HepG2 (cell line): ENCODE measurements around the gene ENTPD5. TPM values are rescaled to one million over a fixed set of nuclear protein-coding genes. Genes with fewer than 3 reads are reported as not detected.

ENCODE experiments used
- AFF4 ChIP-seq: sonication (generic); formaldehyde crosslinking; IDR thresholded peaks from 2 replicates; pipeline ENCODE4 v1.4.0; 2020; ENCODE audit warnings: missing genetic modification reagents
- ATF7 ChIP-seq, 2 experiments: fragments of 450-650 bp in 1 of 2; sonication (generic) in 1 of 2; formaldehyde crosslinking in 1 of 2; IDR thresholded peaks; 2 replicates each; pipeline versions ENCODE4 v1.4.0 to v1.6.1; 2016 to 2020; ENCODE audit warnings: antibody characterized with exemption in 1 of 2, mild to moderate bottlenecking in 1 of 2, missing genetic modification reagents in 1 of 2
- CCAR2 ChIP-seq: fragments of 200-400 bp; formaldehyde crosslinking; optimal IDR thresholded peaks from 2 replicates; pipeline ENCODE3; 2018; ENCODE audit warnings: low read depth, mild to moderate bottlenecking, low read length, moderate library complexity
- FOXJ3 ChIP-seq: sonication (generic); formaldehyde crosslinking; IDR thresholded peaks from 2 replicates; pipeline ENCODE4 v1.4.0; 2020; ENCODE audit warnings: missing genetic modification reagents, mild to moderate bottlenecking, borderline replicate concordance
- KLF16 ChIP-seq, 2 experiments: sonication (generic) in 1 of 2; formaldehyde crosslinking in 1 of 2; IDR thresholded peaks; 2 replicates each; pipeline versions ENCODE4 v1.6.1 to v1.8.0; 2016 to 2023; ENCODE audit warnings: missing genetic modification reagents in 2 of 2, missing compliant biosample characterization in 1 of 2
- MIER2 ChIP-seq: IDR thresholded peaks from 2 replicates; pipeline ENCODE4 v1.6.1; 2016; ENCODE audit warnings: missing biosample characterization, missing genetic modification reagents
- MLXIP ChIP-seq: sonication (generic); formaldehyde crosslinking; IDR thresholded peaks from 2 replicates; pipeline ENCODE4 v1.9.0; 2021; ENCODE audit warnings: missing genetic modification reagents, borderline replicate concordance
- MXD1 ChIP-seq: sonication (generic); formaldehyde crosslinking; IDR thresholded peaks from 2 replicates; pipeline ENCODE4 v1.4.0; 2020; ENCODE audit warnings: mild to moderate bottlenecking, missing genetic modification reagents
- SKIL ChIP-seq: sonication (generic); formaldehyde crosslinking; IDR thresholded peaks from 2 replicates; pipeline ENCODE4 v1.8.0; 2022; ENCODE audit warnings: missing genetic modification reagents, mild to moderate bottlenecking, moderate library complexity, borderline replicate concordance
- ZC3H4 ChIP-seq: sonication (generic); formaldehyde crosslinking; IDR thresholded peaks from 2 replicates; pipeline ENCODE4 v1.4.0; 2020; ENCODE audit warnings: missing genetic modification reagents, borderline replicate concordance
- ZMYM4 ChIP-seq: sonication (generic); formaldehyde crosslinking; IDR thresholded peaks from 2 replicates; pipeline ENCODE4 v1.8.1; 2023; ENCODE audit warnings: mild to moderate bottlenecking, missing genetic modification reagents
- ZNF136 ChIP-seq: sonication (generic); formaldehyde crosslinking; IDR thresholded peaks from 2 replicates; pipeline ENCODE4 v1.8.1; 2022; ENCODE audit warnings: low read depth, mild to moderate bottlenecking, moderate library complexity, missing genetic modification reagents
- ZNF331 ChIP-seq: sonication (generic); formaldehyde crosslinking; IDR thresholded peaks from 2 replicates; pipeline ENCODE4 v1.4.0; 2020; ENCODE audit warnings: missing genetic modification reagents
- ZNF639 ChIP-seq: conservative IDR thresholded peaks from 2 replicates; pipeline ENCODE4 v1.6.1; 2018; ENCODE audit warnings: missing genetic modification reagents
- ZNF839 ChIP-seq: sonication (generic); formaldehyde crosslinking; IDR thresholded peaks from 2 replicates; pipeline ENCODE4 v1.4.0; 2020; ENCODE audit warnings: missing genetic modification reagents, mild to moderate bottlenecking, borderline replicate concordance
- polyA plus RNA-seq, 8 experiments: library from polyadenylated mRNA; depleted of rRNA in 3 of 8; stranded (reverse) in 7 of 8; unstranded in 1 of 8; fragments of >200 nt; fragmentation: Illumina TruSeq in 4 of 8; extraction: Trizol in 4 of 8; gene quantifications; 2 replicates each; pipeline versions ENCODE4 v1.2.1 to v1.2.3, GENCODE V29; 2011 to 2016; ENCODE audit warnings: low read depth in 4 of 8, missing spikeins in 1 of 8, mixed read lengths in 1 of 8; ENCODE audit not compliant: insufficient read depth in 1 of 8
- total RNA-seq, 5 experiments: library from RNA; depleted of rRNA; stranded (reverse); fragments of >200 nt; fragmentation: Illumina TruSeq; extraction: Trizol; gene quantifications; 2 replicates each; pipeline ENCODE4 v1.2.3, GENCODE V29; 2016; ENCODE audit warnings: low read depth in 1 of 5

Gene ENTPD5
- total and polyA plus RNA-seq, 2 of the 13 experiments (the other 11 are each of a cell fraction or from before 2014, with no cell fraction given), result 33.8 to 43.3 TPM

GRCh38 chr14:73949752-73950734 lies 69.0 kb downstream of the ENTPD5 start, which contains the start of the genes COQ6 and FAM161B (continued):
- TF ChIP-seq AFF4 (CRISPR knock-in tag) (no peak; the same call in 1 of the 2 replicates), ATF7 (IDR thresholded peaks at IDR 0.05) (no peak), ATF7 (CRISPR knock-in tag; IDR thresholded peaks at IDR 0.05) (0 out of 2 replicates have a peak, but pooled peaks have one; percentile 22), ZC3H4 (CRISPR knock-in tag) (peak; percentile 29; the same call in 1 of the 2 replicates), ZMYM4 (CRISPR knock-in tag) (peak; percentile 85), ZNF839 (CRISPR knock-in tag) (no peak), FOXJ3 (CRISPR knock-in tag) (no peak), MXD1 (peak; percentile 89), MIER2 (CRISPR knock-in tag) (0 out of 2 replicates have a peak, but pooled peaks have one; percentile 7), ZNF331 (no peak), ZNF639 (CRISPR knock-in tag) (0 out of 2 replicates have a peak, but pooled peaks have one; percentile 16), SKIL (CRISPR knock-in tag) (peak; percentile 13; the same call in 1 of the 2 replicates), ZNF136 (CRISPR knock-in tag) (peak; percentile 69; the same call in 1 of the 2 replicates), MLXIP (CRISPR knock-in tag) (no peak; the same call in 1 of the 2 replicates), CCAR2 (no peak), KLF16 (CRISPR knock-in tag; IDR thresholded peaks at IDR 0.05) (peak in 1 of 2 experiments; percentile 62; a peak in 1 of 4 replicates)
